H9 (cell line): ENCODE measurements around the gene KRTAP5-1. TPM values are rescaled to one million over a fixed set of nuclear protein-coding genes. Genes with fewer than 3 reads are reported as not detected.

Experiments used
- DNase-seq: peaks from one replicate; pipeline ENCODE4 v3.0.0-alpha.2; 2017
- H2AFZ ChIP-seq: one replicate; pipeline ENCODE4 v1.6.1; 2013; ENCODE audit warnings: mild to moderate bottlenecking, low read length, control low read depth, moderate library complexity
- H2AK5ac ChIP-seq: 2 replicates; pipeline ENCODE4 v1.6.1; 2013; ENCODE audit warnings: low read length, control low read depth, mixed read lengths; ENCODE audit not compliant: insufficient read length
- H2BK120ac ChIP-seq: one replicate; pipeline ENCODE4 v1.6.1; 2013; ENCODE audit warnings: low read depth, mild to moderate bottlenecking, low read length, control low read depth, inconsistent platforms; ENCODE audit not compliant: poor library complexity, severe bottlenecking
- H2BK12ac ChIP-seq: 2 replicates; pipeline ENCODE4 v1.6.1; 2013; ENCODE audit warnings: low read length, control low read depth, mixed read lengths, low read depth; ENCODE audit not compliant: insufficient read length
- H2BK15ac ChIP-seq: 2 replicates; pipeline ENCODE4 v1.6.1; 2013; ENCODE audit warnings: low read depth, low read length, control low read depth
- H2BK20ac ChIP-seq: one replicate; pipeline ENCODE4 v1.6.1; 2013; ENCODE audit warnings: low read depth, mild to moderate bottlenecking, low read length, control low read depth, inconsistent platforms; ENCODE audit not compliant: poor library complexity, severe bottlenecking
- H2BK5ac ChIP-seq: 2 replicates; pipeline ENCODE4 v1.6.1; 2013; ENCODE audit warnings: low read length, control low read depth, mixed read lengths; ENCODE audit not compliant: insufficient read length
- H3K14ac ChIP-seq: 2 replicates; pipeline ENCODE4 v1.6.1; 2013; ENCODE audit warnings: low read length, control low read depth; ENCODE audit not compliant: insufficient read depth
- H3K18ac ChIP-seq: 2 replicates; pipeline ENCODE4 v1.6.1; 2013; ENCODE audit warnings: low read depth, mild to moderate bottlenecking, mixed read lengths, low read length, control low read depth; ENCODE audit not compliant: insufficient read length
- H3K23ac ChIP-seq: 2 replicates; pipeline ENCODE4 v1.6.1; 2013; ENCODE audit warnings: low read length, control low read depth, mixed read lengths, low read depth; ENCODE audit not compliant: insufficient read length
- H3K23me2 ChIP-seq: 2 replicates; pipeline ENCODE4 v1.6.1; 2013; ENCODE audit warnings: low read depth, mild to moderate bottlenecking, mixed read lengths, low read length, control low read depth; ENCODE audit not compliant: insufficient read length, poor library complexity, severe bottlenecking
- H3K27ac ChIP-seq: 2 replicates; pipeline ENCODE4 v1.5.1; 2013; ENCODE audit warnings: low read length, control low read depth, mixed read lengths, low read depth; ENCODE audit not compliant: insufficient read length
- H3K27me3 ChIP-seq: 2 replicates; pipeline ENCODE4 v1.6.1; 2013; ENCODE audit warnings: low read length, control low read depth, inconsistent platforms; ENCODE audit not compliant: insufficient read depth
- H3K4ac ChIP-seq: 2 replicates; pipeline ENCODE4 v1.6.1; 2013; ENCODE audit warnings: low read depth, mild to moderate bottlenecking, control low read depth, inconsistent platforms, low read length, moderate library complexity
- H3K4me1 ChIP-seq: 2 replicates; pipeline ENCODE4 v1.6.1; 2013; ENCODE audit warnings: low read length, control low read depth, inconsistent platforms; ENCODE audit not compliant: insufficient read depth
- H3K4me2 ChIP-seq: 2 replicates; pipeline ENCODE4 v1.6.1; 2013; ENCODE audit warnings: low read length, control low read depth, mixed read lengths; ENCODE audit not compliant: insufficient read length, insufficient read depth
- H3K56ac ChIP-seq: 2 replicates; pipeline ENCODE4 v1.6.1; 2013; ENCODE audit warnings: low read depth, mild to moderate bottlenecking, mixed read lengths, low read length, control low read depth; ENCODE audit not compliant: insufficient read length
- H3K79me1 ChIP-seq: 2 replicates; pipeline ENCODE4 v1.6.1; 2013; ENCODE audit warnings: low read depth, mild to moderate bottlenecking, moderate library complexity, low read length, control low read depth, inconsistent platforms; ENCODE audit not compliant: insufficient read depth, poor library complexity, severe bottlenecking
- H3K79me2 ChIP-seq: 2 replicates; pipeline ENCODE4 v1.6.1; 2013; ENCODE audit warnings: low read length, control low read depth, inconsistent platforms; ENCODE audit not compliant: insufficient read depth
- H3K9ac ChIP-seq: 2 replicates; pipeline ENCODE4 v1.6.1; 2013; ENCODE audit warnings: low read length, control low read depth, mixed read lengths; ENCODE audit not compliant: insufficient read length; ENCODE audit errors: extremely low read depth
- H3K9me3 ChIP-seq: one replicate; pipeline ENCODE4 v1.6.1; 2013; ENCODE audit warnings: low read depth, low read length, inconsistent platforms; ENCODE audit not compliant: control insufficient read depth
- H3T11ph ChIP-seq: one replicate; pipeline ENCODE4 v1.6.1; 2013; ENCODE audit warnings: mild to moderate bottlenecking, low read length, control low read depth, inconsistent platforms
- H4K20me1 ChIP-seq: one replicate; pipeline ENCODE4 v1.6.1; 2013; ENCODE audit not compliant: control insufficient read depth, insufficient read length, insufficient read depth
- H4K5ac ChIP-seq: 2 replicates; pipeline ENCODE4 v1.6.1; 2013; ENCODE audit warnings: low read depth, mild to moderate bottlenecking, mixed read lengths, low read length, control low read depth; ENCODE audit not compliant: insufficient read length
- H4K8ac ChIP-seq: replicated peaks from 2 replicates; pipeline ENCODE4 v1.6.1; 2013; ENCODE audit warnings: low read length, control low read depth, mixed read lengths, low read depth; ENCODE audit not compliant: insufficient read length
- H4K91ac ChIP-seq: 2 replicates; pipeline ENCODE4 v1.6.1; 2013; ENCODE audit warnings: low read depth, mild to moderate bottlenecking, moderate library complexity, mixed read lengths, low read length, control low read depth; ENCODE audit not compliant: insufficient read length
- H3K27ac Mint-ChIP-seq, 3 experiments: 2 replicates in 2 of 3; 3 replicates in 1 of 3; pipeline ENCODE4 v1.8.0; 2020 to 2021; ENCODE audit warnings: mixed read lengths in 3 of 3, mild to moderate bottlenecking in 1 of 3, moderate library complexity in 1 of 3
- H3K27me3 Mint-ChIP-seq: 2 replicates; pipeline ENCODE4 v1.8.0; 2021; ENCODE audit warnings: low read depth, mild to moderate bottlenecking, moderate library complexity, mixed read lengths
- H3K36me3 Mint-ChIP-seq, 3 experiments: 2 replicates in 2 of 3; 3 replicates in 1 of 3; pipeline ENCODE4 v1.8.0; 2020 to 2021; ENCODE audit warnings: low read depth in 3 of 3, mixed read lengths in 3 of 3; ENCODE audit not compliant: insufficient read depth in 1 of 3
- H3K4me1 Mint-ChIP-seq, 2 experiments: 2 replicates each; pipeline ENCODE4 v1.8.0; 2020; ENCODE audit warnings: mixed read lengths in 2 of 2
- H3K4me3 Mint-ChIP-seq, 2 experiments: 2 replicates in 1 of 2; 3 replicates in 1 of 2; pipeline ENCODE4 v1.8.0; 2020 to 2021; ENCODE audit warnings: mild to moderate bottlenecking in 2 of 2, mixed read lengths in 2 of 2, moderate library complexity in 1 of 2
- H3K9me3 Mint-ChIP-seq, 2 experiments: 2 replicates in 1 of 2; 3 replicates in 1 of 2; pipeline ENCODE4 v1.8.0; 2020; ENCODE audit warnings: mild to moderate bottlenecking in 2 of 2, mixed read lengths in 2 of 2, moderate library complexity in 1 of 2
- CTCF ChIP-seq: fragments of 200-600 bp; sonication (generic); conservative IDR thresholded peaks from 3 replicates; pipeline ENCODE4 v1.8.0; 2021; ENCODE audit warnings: antibody characterized with exemption, mild to moderate bottlenecking
- WGBS: extraction: QIAGEN DNeasy Blood & Tissue Kit; methylation state at CpG from one replicate; pipeline ENCODE4 v1.1.7; 2013; ENCODE audit warnings: missing lambda C conversion rate, low lambda C conversion rate, mixed read lengths; ENCODE audit not compliant: insufficient read length; ENCODE audit errors: extremely low coverage; 5-methylcytosine and 5-hydroxymethylcytosine counted together
- total RNA-seq: library from RNA; stranded (reverse); gene quantifications from 2 replicates; pipeline ENCODE4 v1.2.1, GENCODE V29; 2021

The KRTAP5-1 gene
- total RNA-seq, 1 experiment from 2014 or later, result not detected

- H3K27me3 Mint-ChIP-seq, result peaks cover 69% of the 10 kb centered on the region
- no peak overlapping the region for H3K27ac Mint-ChIP-seq
- H4K20me1 ChIP-seq, result no peaks in the 10 kb centered on the region
- no peaks in the 10 kb centered on the region; the same call in 1 of the 2 replicates for H3K27me3 ChIP-seq
- H3K79me1 ChIP-seq, result no peaks in the 10 kb centered on the region
- H3K18ac ChIP-seq, result no peak overlapping the region
- H3K4me1 Mint-ChIP-seq, result peaks cover 6 to 7% of the 10 kb centered on the region in 2 experiments
- no peak overlapping the region for H3K14ac ChIP-seq
- no peak overlapping the region for H3K27ac ChIP-seq
- H4K91ac ChIP-seq, result no peak overlapping the region
- H3K56ac ChIP-seq, result no peak overlapping the region
- H3T11ph ChIP-seq, result no peak overlapping the region
- H3K23me2 ChIP-seq, result no peaks in the 10 kb centered on the region
- no peak overlapping the region for H4K5ac ChIP-seq
- H2BK20ac ChIP-seq, result no peak overlapping the region
- H2BK120ac ChIP-seq, result no peak overlapping the region
- no peak for DNase-seq
- H3K4me3 Mint-ChIP-seq, result no peak overlapping the region
- H2BK15ac ChIP-seq, result no peak overlapping the region
- H2BK12ac ChIP-seq, result no peak overlapping the region
- TF ChIP-seq CTCF, result no peak
- H3K9me3 Mint-ChIP-seq, result no peaks in the 10 kb centered on the region
- H3K23ac ChIP-seq, result no peak overlapping the region
- no peak overlapping the region for H3K4me2 ChIP-seq
- WGBS, result no CpG with 5 or more reads among the region's 13 CpGs
- H3K9ac ChIP-seq, result no peak overlapping the region
- H3K79me2 ChIP-seq, result no peaks in the 10 kb centered on the region
- H2AFZ ChIP-seq, result no peak overlapping the region
- H3K9me3 ChIP-seq, result no peaks in the 10 kb centered on the region
- no peaks in the 10 kb centered on the region for H3K36me3 Mint-ChIP-seq
- H2BK5ac ChIP-seq, result no peak overlapping the region
- H4K8ac ChIP-seq, result no peak overlapping the region
- H3K4ac ChIP-seq, result no peak overlapping the region
- H3K4me1 ChIP-seq, result no peaks in the 10 kb centered on the region; the same call in 1 of the 2 replicates
- no peak overlapping the region for H2AK5ac ChIP-seq
Observed at GRCh38 chr11:1631066-1631568, 46.0 kb upstream of the KRTAP5-1 start.
